HepG2 (cell line): ENCODE data around the gene CDR2L. TPM values are rescaled to one million over a fixed set of nuclear protein-coding genes. Genes with fewer than 3 reads are reported as not detected.

Experiments used
- ADNP ChIP-seq: sonication (generic); formaldehyde crosslinking; IDR thresholded peaks from 2 replicates; pipeline ENCODE4 v1.4.0; 2020; ENCODE audit warnings: missing genetic modification reagents
- ARID5B ChIP-seq: IDR thresholded peaks from 2 replicates; pipeline ENCODE4 v1.4.0; 2020; ENCODE audit warnings: mild to moderate bottlenecking, missing genetic modification reagents
- HOXD1 ChIP-seq: sonication (generic); formaldehyde crosslinking; IDR thresholded peaks from 2 replicates; pipeline ENCODE4 v1.5.0; 2020; ENCODE audit warnings: missing genetic modification reagents
- KDM3A ChIP-seq: IDR thresholded peaks from 2 replicates; pipeline ENCODE4 v1.6.1; 2018; ENCODE audit warnings: low read depth, missing compliant biosample characterization
- KLF6 ChIP-seq: IDR thresholded peaks from 2 replicates; pipeline ENCODE4 v1.8.0; 2016; ENCODE audit warnings: missing biosample characterization, missing genetic modification reagents
- MXD1 ChIP-seq: sonication (generic); formaldehyde crosslinking; IDR thresholded peaks from 2 replicates; pipeline ENCODE4 v1.4.0; 2020; ENCODE audit warnings: mild to moderate bottlenecking, missing genetic modification reagents
- NR1H2 ChIP-seq: sonication (generic); formaldehyde crosslinking; IDR thresholded peaks from 2 replicates; pipeline ENCODE4 v1.8.1; 2022; ENCODE audit warnings: low read depth, missing genetic modification reagents, borderline replicate concordance
- SNAPC2 ChIP-seq: sonication (generic); formaldehyde crosslinking; IDR thresholded peaks from 2 replicates; pipeline ENCODE4 v1.8.1; 2022; ENCODE audit warnings: mild to moderate bottlenecking, missing genetic modification reagents
- YEATS2 ChIP-seq: sonication (generic); formaldehyde crosslinking; IDR thresholded peaks from 2 replicates; pipeline ENCODE4 v1.4.0; 2020; ENCODE audit warnings: missing genetic modification reagents, borderline replicate concordance
- ZBTB2 ChIP-seq: sonication (generic); formaldehyde crosslinking; IDR thresholded peaks from 2 replicates; pipeline ENCODE4 v1.8.0; 2022; ENCODE audit warnings: low read depth, missing genetic modification reagents
- ZBTB40 ChIP-seq, 2 experiments: fragments of 450-650 bp in 1 of 2; sonication (generic) in 1 of 2; formaldehyde crosslinking in 1 of 2; IDR thresholded peaks; 2 replicates each; pipeline versions ENCODE4 v1.6.1 to v1.8.0; 2016 to 2022; ENCODE audit warnings: antibody characterized with exemption in 1 of 2, mild to moderate bottlenecking in 1 of 2, missing genetic modification reagents in 1 of 2
- ZNF136 ChIP-seq: sonication (generic); formaldehyde crosslinking; IDR thresholded peaks from 2 replicates; pipeline ENCODE4 v1.8.1; 2022; ENCODE audit warnings: low read depth, mild to moderate bottlenecking, moderate library complexity, missing genetic modification reagents
- ZNF547 ChIP-seq: sonication (generic); formaldehyde crosslinking; IDR thresholded peaks from 2 replicates; pipeline ENCODE4 v1.5.1; 2020; ENCODE audit warnings: mild to moderate bottlenecking, missing genetic modification reagents
- ZNF564 ChIP-seq: sonication (generic); formaldehyde crosslinking; IDR thresholded peaks from 2 replicates; pipeline ENCODE4 v1.8.1; 2023; ENCODE audit warnings: mild to moderate bottlenecking, missing genetic modification reagents
- ZNF614 ChIP-seq: IDR thresholded peaks from 2 replicates; pipeline ENCODE4 v1.6.1; 2018; ENCODE audit warnings: missing biosample characterization, missing genetic modification reagents, inconsistent platforms, borderline replicate concordance
- ZNF740 ChIP-seq: sonication (generic); formaldehyde crosslinking; IDR thresholded peaks from 2 replicates; pipeline ENCODE4 v1.4.0; 2020; ENCODE audit warnings: missing genetic modification reagents
- polyA plus RNA-seq, 8 experiments: library from polyadenylated mRNA; depleted of rRNA in 3 of 8; stranded (reverse) in 7 of 8; unstranded in 1 of 8; fragments of >200 nt; fragmentation: Illumina TruSeq in 4 of 8; extraction: Trizol in 4 of 8; gene quantifications; 2 replicates each; pipeline versions ENCODE4 v1.2.1 to v1.2.3, GENCODE V29; 2011 to 2016; ENCODE audit warnings: low read depth in 4 of 8, missing spikeins in 1 of 8, mixed read lengths in 1 of 8; ENCODE audit not compliant: insufficient read depth in 1 of 8
- total RNA-seq, 5 experiments: library from RNA; depleted of rRNA; stranded (reverse); fragments of >200 nt; fragmentation: Illumina TruSeq; extraction: Trizol; gene quantifications; 2 replicates each; pipeline ENCODE4 v1.2.3, GENCODE V29; 2016; ENCODE audit warnings: low read depth in 1 of 5

The CDR2L gene
- total and polyA plus RNA-seq, 2 of the 13 experiments (the other 11 are each of a cell fraction or from before 2014, with no cell fraction given) = 1.9 to 2.1 TPM

DNA sequence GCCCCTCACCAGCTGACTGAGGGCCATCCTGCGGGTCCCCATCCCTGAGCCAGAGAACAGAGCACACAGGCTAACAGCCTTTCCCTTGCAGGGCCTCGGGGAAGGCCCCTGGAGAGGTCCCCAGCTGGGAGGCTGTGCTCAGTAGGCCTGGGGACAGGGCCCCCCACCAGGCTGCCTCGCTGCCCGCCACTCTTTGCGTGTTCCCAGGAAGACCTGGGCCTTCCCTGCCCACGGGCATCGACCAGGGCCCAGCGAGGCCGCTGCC is 15.7 kb upstream of the CDR2L start (continued):
- no peak for TF ChIP-seq ZBTB40 (IDR thresholded peaks at IDR 0.05)
- 0 out of 2 replicates have a peak, but pooled peaks have one; percentile 48 for TF ChIP-seq ZBTB40 (CRISPR knock-in tag; IDR thresholded peaks at IDR 0.05)
- no peak for TF ChIP-seq ZBTB2 (CRISPR knock-in tag)
- TF ChIP-seq ARID5B (CRISPR knock-in tag) = no peak
- no peak for TF ChIP-seq MXD1 (CRISPR knock-in tag)
- no peak for TF ChIP-seq ZNF614 (CRISPR knock-in tag)
- TF ChIP-seq ZNF564 (CRISPR knock-in tag) = no peak
- peak; percentile 70; the same call in 1 of the 2 replicates for TF ChIP-seq ZNF547
- TF ChIP-seq ZNF136 (CRISPR knock-in tag) = no peak
- TF ChIP-seq KDM3A (CRISPR knock-in tag) = no peak
- no peak for TF ChIP-seq HOXD1 (CRISPR knock-in tag)
- TF ChIP-seq ADNP = 0 out of 2 replicates have a peak, but pooled peaks have one; percentile 13
- no peak for TF ChIP-seq YEATS2 (CRISPR knock-in tag)
- no peak for TF ChIP-seq KLF6 (CRISPR knock-in tag)
- no peak for TF ChIP-seq SNAPC2 (CRISPR knock-in tag)
- TF ChIP-seq NR1H2 = no peak
- no peak for TF ChIP-seq ZNF740 (CRISPR knock-in tag)
